HepG2 (cell line): ENCODE measurements around the gene DEPDC5.

ENCODE experiments used
- EED ChIP-seq: sonication (generic); formaldehyde crosslinking; IDR thresholded peaks from 2 replicates; pipeline ENCODE4 v1.5.0; 2020; ENCODE audit warnings: mild to moderate bottlenecking, missing genetic modification reagents
- GABPA ChIP-seq, 2 experiments: IDR thresholded peaks; 2 replicates each; pipeline ENCODE4 v1.6.1; 2011 to 2016; ENCODE audit warnings: low read depth in 2 of 2, low read length in 1 of 2, missing biosample characterization in 1 of 2, missing genetic modification characterization in 1 of 2
- HNF4G ChIP-seq, 2 experiments: sonication (generic) in 1 of 2; formaldehyde crosslinking in 1 of 2; IDR thresholded peaks; 2 replicates each; pipeline versions ENCODE4 v1.4.0 to v1.6.1; 2011 to 2020; ENCODE audit warnings: borderline replicate concordance in 2 of 2, low read depth in 2 of 2, mild to moderate bottlenecking in 2 of 2, low read length in 1 of 2, missing genetic modification reagents in 1 of 2, moderate library complexity in 1 of 2
- MAF1 ChIP-seq: sonication (generic); formaldehyde crosslinking; IDR thresholded peaks from 2 replicates; pipeline ENCODE4 v1.5.0; 2020; ENCODE audit warnings: missing genetic modification reagents, borderline replicate concordance
- MAFK ChIP-seq, 2 experiments: IDR thresholded peaks in 1 of 2; conservative IDR thresholded peaks in 1 of 2; 2 replicates each; pipeline ENCODE4 v1.6.1; 2011; ENCODE audit warnings: improper control_type of control experiment in 2 of 2, low read length in 2 of 2
- MAZ ChIP-seq, 2 experiments: sonication (generic) in 1 of 2; formaldehyde crosslinking in 1 of 2; IDR thresholded peaks; 2 replicates each; pipeline versions ENCODE4 v1.5.0 to v1.6.1; 2012 to 2020; ENCODE audit warnings: low read depth in 2 of 2, mild to moderate bottlenecking in 2 of 2, borderline replicate concordance in 1 of 2, improper control_type of control experiment in 1 of 2, low read length in 1 of 2, missing genetic modification reagents in 1 of 2, moderate library complexity in 1 of 2
- RFXANK ChIP-seq: IDR thresholded peaks from 2 replicates; pipeline ENCODE4 v1.6.1; 2016
- TF ChIP-seq, protein P1 (sequence below): sonication (generic); formaldehyde crosslinking; IDR thresholded peaks from 2 replicates; pipeline ENCODE4 v1.5.0; 2020; ENCODE audit warnings: mild to moderate bottlenecking, missing genetic modification reagents, moderate library complexity
- TF ChIP-seq, protein P2 (sequence below), 2 experiments: fragments of 450-650 bp in 1 of 2; sonication (generic) in 1 of 2; formaldehyde crosslinking; IDR thresholded peaks; 2 replicates each; pipeline versions ENCODE4 v1.5.0 to v1.8.0; 2020 to 2022; ENCODE audit warnings: mild to moderate bottlenecking in 1 of 2, missing genetic modification reagents in 1 of 2

- TF ChIP-seq GABPA (IDR thresholded peaks at IDR 0.05; ENCODE audit: low read depth, low read length) (no peak), GABPA (CRISPR knock-in tag; IDR thresholded peaks at IDR 0.05; ENCODE audit: low read depth) (no peak), MAZ (IDR thresholded peaks at IDR 0.05; ENCODE audit: borderline replicate concordance, low read depth, low read length) (no peak), MAZ (CRISPR knock-in tag; IDR thresholded peaks at IDR 0.05; ENCODE audit: low read depth) (no peak), MAFK (conservative IDR thresholded peaks at IDR 0.05 in 1 of 2, IDR thresholded peaks at IDR 0.05 in 1 of 2; ENCODE audit: low read length in 2 of 2) (no peak), RFXANK (CRISPR knock-in tag) (no peak), EED (CRISPR knock-in tag) (no peak), HNF4G (IDR thresholded peaks at IDR 0.05; ENCODE audit: borderline replicate concordance, low read depth, low read length) (no peak), HNF4G (CRISPR knock-in tag; IDR thresholded peaks at IDR 0.05; ENCODE audit: borderline replicate concordance, low read depth) (peak; percentile 51; the same call in 1 of the 2 replicates), MAF1 (CRISPR knock-in tag) (no peak)
- TF ChIP-seq, protein P1, sequence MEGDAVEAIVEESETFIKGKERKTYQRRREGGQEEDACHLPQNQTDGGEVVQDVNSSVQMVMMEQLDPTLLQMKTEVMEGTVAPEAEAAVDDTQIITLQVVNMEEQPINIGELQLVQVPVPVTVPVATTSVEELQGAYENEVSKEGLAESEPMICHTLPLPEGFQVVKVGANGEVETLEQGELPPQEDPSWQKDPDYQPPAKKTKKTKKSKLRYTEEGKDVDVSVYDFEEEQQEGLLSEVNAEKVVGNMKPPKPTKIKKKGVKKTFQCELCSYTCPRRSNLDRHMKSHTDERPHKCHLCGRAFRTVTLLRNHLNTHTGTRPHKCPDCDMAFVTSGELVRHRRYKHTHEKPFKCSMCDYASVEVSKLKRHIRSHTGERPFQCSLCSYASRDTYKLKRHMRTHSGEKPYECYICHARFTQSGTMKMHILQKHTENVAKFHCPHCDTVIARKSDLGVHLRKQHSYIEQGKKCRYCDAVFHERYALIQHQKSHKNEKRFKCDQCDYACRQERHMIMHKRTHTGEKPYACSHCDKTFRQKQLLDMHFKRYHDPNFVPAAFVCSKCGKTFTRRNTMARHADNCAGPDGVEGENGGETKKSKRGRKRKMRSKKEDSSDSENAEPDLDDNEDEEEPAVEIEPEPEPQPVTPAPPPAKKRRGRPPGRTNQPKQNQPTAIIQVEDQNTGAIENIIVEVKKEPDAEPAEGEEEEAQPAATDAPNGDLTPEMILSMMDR, result no peak
- TF ChIP-seq, protein P2, sequence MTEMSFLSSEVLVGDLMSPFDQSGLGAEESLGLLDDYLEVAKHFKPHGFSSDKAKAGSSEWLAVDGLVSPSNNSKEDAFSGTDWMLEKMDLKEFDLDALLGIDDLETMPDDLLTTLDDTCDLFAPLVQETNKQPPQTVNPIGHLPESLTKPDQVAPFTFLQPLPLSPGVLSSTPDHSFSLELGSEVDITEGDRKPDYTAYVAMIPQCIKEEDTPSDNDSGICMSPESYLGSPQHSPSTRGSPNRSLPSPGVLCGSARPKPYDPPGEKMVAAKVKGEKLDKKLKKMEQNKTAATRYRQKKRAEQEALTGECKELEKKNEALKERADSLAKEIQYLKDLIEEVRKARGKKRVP (CRISPR knock-in tag; IDR thresholded peaks at IDR 0.05), result no peak
Observed at GRCh38 chr22:31911565-31912406, 158.0 kb downstream of the DEPDC5 start.
